ENCODE measurements around the gene MNAT1.
"Not testable (repeated sequence)": the region's sequence is repeated elsewhere in the genome, so short reads cannot be mapped to it uniquely, and the experiment has no call there.

The MNAT1 gene

DNA sequence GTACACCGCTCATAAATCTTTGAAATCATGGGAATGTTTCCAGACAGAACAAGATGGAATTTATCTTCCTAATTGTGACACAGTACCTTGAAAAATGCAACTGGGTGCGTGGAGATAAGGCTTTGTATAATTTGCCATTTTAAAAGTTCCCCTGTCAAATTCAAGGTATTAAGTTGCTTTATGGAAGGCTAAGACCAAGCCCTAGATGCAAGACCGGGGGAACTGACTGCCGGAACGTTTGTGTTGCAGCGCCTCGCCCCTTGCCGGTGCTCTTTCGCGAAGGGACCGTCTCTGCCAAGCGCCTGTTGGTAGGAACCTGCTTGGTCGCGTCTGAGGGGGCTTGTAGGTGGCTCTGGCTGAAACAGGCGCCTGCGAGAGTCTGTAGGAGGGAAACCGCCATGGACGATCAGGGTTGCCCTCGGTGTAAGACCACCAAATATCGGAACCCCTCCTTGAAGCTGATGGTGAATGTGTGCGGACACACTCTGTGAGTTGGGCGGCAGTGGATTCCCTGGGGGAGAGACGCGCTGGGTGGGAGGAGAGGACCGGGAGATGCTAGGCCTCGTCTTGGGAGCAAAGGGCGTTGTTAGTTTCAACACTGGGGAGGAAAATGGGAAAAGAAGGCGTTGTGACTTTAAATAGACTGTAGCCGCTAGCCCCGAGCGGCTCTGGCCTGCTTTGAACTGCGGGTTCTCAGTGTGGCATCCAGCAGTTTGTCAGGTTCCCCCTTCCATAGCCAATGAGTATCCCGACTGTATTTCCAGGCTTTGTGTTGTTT, at the start of gene MNAT1:
MNAT1 (plus strand) TSS at position 297 of the 778 bp plus-strand sequence; CDS start at position 399, 102 bp downstream.
- peak; percentile 18 for DNase-seq

DNA sequence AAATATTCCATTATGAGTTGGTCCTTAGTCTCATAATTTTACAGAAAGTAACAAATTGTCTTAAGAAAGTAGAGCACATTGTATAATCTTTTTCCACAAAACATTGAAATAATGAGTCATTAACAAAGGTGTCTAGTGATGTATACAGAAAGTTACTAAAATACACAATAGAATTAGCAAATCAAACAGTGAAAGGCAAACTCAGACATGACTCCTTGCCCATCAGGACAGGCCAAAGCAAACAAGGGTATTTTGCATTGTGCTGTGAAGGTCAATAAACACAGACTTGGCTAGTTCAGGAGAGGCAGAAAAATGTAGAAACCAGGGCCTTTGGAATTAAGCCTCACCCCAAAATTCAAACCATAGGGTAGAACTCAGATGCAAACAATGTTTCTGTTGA, 47.7 kb upstream of the MNAT1 start:
- no peak for DNase-seq

DNA sequence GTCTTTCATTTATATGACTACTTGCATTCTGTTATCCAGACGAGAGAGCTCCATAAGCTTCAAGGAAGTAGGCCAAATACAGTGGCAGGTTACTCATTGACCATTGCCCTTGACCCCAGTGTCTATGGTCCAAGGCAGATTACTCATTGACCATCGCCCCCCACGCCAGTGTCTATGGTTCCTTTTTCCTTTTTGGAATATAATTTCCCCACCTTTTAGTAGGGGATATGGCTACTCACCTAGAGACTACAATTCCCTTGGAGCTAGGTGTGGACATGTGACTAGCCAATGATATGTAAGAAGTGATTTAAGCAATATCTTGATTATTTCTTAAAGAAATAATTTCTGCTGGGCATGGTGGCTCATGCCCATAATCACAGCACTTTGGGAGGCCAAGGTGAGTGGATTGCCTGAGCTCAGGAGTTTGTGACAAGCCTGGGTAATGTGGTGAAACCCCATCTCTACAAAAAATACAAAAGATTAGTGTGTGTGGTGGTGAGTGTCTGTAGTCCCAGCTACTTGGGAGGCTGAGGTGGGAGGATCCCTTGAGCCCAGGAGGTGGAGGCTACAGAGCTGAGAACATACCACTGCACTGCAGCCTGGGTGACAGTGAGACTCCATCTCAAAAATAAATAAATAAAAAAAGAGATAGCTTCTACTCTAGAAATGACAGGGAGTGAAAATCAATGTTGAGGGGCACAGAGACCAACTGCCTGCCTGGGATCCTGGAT, 43.0 kb upstream of the MNAT1 start:
- no peak for DNase-seq

DNA sequence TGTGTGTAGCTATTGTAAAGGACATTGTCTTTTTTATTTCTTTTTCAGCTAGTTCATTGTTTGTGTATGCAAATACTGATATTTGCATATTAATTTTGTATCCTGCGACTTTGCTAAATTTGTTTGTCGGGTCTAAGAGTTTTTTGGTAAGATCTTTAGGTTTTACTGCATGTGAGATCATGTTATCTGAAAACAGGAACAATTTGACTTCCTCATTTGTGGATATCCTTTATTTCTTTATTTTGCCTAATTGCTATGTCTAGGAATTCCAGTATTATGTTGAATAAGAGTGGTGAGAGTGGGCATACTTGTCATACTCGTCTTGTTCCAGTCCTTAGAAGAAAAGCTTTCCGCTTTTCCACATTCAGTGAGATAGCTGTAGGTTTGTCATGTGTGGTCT, 39.2 kb upstream of the MNAT1 start:
- DNase-seq = no peak

DNA sequence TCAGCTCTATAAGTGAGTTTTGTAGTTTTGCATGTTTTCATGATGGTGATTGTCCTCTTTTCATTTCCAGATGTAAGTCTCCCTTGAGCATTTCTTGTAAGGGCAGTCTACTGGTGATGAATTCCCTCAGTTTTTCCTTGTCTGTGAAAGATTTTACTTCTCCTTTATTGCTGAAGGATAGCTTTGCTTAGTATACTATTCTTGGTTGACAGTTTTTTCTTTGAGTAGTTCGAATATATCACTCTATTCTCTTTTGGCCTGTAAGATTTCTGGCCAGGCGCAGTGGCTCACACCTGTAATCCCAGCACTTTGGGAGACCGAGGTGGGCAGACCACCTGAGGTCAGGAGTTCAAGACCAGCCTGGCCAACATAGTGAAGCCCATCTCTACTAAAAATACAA, 34.0 kb upstream of the MNAT1 start:
- no peak for DNase-seq

DNA sequence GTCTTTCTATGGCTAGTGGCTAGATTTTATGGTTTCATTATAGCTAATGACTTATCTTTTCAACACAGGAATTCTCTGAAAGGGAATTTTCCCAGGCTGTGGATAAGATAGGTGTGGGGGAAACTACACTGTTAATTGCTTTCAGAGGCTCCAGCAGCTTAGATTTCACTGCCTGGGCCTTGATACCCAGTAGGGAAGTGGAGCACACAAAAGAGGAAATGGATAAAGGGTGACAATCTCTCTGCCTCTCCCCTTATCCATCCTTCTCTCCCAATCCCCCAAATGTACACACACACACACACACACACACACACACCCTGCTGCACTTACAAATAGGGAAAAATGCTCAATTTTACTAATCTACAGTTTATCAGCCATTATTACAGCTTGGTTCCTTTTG, 29.5 kb upstream of the MNAT1 start:
- DNase-seq = no peak

DNA sequence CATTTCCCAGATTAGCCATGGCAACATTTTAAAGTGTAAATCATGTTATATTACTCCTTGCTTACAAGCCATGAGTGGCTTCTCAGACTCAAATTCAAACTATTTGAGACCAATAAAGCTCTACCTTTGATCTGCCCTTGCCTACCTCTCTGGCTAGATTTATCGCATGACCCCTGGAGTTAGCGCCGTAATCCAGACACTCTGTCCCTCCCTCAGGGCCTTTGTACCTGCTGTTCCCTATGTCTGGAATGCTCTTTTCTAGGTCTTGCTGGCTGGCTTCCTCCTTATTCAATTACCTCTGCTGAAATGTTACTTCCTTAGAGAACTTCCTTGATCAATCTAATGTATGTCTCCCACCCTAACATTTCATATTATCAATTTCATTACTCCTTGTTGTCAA, 26.7 kb upstream of the MNAT1 start:
- DNase-seq = no peak

DNA sequence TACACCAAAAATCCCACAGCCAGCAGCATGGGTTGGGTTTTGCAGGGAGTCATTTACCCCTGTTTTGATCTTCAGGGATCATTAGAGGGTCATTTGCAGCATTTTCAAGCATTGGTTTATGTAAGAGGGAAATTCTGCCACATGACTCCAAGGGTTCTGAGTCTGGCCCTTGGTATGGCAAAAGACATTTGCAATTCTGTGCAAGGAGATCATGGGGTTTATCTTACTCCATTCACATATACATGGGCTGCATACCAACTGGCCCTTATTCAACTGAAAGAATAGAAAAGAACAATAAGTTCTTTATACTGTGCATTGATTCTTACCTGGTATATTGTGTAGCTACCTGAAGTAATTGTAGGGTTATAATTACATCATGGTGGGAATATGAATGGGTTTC, 24.1 kb upstream of the MNAT1 start:
- no peak for DNase-seq

DNA sequence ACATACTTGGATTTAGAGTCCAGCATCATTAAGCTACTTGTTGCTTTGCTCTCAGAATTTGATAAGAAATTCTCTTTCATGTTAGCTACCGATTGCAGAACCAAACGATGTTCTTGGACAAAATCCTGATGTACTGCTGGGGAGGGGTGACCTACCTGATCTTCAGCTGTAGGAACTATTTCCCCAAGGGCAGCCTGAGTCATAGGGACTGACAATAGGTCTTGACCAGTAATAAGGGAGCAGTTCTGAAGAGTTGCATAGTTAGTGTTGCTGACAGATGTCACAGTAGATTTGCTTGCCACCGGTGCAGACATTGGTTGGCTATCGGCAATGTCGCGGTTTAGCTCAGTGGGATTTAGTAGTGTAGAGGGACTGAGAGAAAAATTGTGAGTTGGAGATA, 21.0 kb upstream of the MNAT1 start:
- no peak for DNase-seq

DNA sequence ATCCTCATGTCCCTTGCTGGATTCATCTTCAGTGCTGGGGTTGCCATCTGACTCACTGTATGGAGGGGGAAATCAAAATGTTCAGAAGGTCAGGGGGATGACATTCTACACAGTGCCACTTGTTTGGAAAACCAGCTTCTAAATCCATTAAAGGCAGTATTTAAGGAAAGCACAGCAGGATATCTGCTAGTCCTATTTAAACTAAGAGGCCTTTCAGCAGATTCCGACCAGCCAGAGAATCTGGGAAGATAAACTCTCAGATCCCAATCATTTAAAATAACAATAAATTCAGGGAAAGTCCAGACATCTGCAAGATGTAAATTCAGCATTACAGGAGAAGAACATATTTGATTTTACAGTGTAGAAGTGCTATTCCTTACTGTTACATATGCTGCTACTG, 14.2 kb upstream of the MNAT1 start:
- DNase-seq = no peak

DNA sequence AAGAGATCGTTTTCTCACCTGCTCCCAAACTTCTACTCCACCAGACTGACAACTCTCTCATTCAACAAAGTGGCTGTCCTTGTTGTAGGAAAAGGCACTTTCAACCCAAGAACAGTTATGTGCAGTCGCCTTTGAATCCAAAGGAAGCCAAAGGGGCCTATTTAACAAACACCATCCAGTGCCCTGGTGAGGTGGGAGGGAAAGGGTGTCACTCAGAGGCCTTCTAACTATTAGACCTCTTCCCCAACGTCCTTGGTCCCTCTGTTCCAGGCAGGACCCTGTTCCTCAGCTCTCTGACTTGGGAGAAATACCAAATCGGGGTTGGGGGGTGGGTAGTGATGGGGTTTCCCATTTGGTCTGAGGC, 13.6 kb upstream of the MNAT1 start:
- no peak for DNase-seq

DNA sequence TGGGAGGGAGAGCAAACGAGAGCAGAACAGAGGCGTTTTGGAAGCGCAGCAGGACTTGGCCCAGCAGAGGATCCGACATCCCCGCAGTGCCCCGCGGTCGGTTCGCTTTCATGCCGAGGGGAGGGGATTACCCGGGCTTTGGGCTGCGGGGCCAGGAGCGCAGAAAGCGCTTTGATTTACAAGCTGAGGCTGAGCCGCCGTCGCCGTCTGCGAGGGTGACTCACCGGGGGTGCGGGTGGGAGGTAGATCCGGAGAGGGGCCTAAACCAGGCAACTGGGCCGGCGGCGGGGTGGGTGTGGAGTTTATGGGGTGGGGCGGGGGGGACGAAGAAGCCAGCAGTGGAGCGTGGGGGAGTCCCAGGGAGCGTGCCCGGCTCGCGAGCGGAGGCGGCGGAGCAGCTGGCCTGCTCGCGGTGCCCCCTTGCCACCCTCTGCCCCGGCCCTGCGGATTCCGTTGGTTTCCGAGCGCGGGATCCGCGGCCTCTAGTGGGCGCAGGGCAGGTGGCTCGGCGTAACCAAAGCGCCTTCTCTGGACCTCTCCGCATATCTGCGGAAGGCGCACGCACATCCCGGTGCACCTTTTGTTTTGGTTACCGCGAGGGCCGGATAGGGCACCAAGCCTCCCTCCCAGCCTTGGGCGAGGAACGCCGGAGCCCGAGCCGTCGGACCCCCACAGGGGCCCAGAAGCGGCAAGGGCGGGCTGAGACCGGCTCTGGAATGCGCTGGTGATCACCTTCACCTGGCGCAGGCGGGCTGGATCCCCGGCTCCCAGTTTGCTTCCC, 13.0 kb upstream of the MNAT1 start:
- no peak for DNase-seq

DNA sequence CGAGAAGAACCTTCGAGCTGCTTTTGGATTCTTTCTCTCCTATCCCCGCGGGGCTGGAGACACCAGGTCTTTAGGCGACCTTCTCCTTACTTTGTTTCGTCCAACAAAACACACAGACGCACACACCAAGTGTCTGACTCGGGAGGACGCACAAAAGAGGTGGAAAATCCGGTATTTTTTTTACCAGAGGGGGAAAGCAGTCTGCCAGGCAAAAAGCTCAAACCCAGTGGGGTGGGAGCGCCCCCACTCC, 12.5 kb upstream of the MNAT1 start:
- DNase-seq = no peak

DNA sequence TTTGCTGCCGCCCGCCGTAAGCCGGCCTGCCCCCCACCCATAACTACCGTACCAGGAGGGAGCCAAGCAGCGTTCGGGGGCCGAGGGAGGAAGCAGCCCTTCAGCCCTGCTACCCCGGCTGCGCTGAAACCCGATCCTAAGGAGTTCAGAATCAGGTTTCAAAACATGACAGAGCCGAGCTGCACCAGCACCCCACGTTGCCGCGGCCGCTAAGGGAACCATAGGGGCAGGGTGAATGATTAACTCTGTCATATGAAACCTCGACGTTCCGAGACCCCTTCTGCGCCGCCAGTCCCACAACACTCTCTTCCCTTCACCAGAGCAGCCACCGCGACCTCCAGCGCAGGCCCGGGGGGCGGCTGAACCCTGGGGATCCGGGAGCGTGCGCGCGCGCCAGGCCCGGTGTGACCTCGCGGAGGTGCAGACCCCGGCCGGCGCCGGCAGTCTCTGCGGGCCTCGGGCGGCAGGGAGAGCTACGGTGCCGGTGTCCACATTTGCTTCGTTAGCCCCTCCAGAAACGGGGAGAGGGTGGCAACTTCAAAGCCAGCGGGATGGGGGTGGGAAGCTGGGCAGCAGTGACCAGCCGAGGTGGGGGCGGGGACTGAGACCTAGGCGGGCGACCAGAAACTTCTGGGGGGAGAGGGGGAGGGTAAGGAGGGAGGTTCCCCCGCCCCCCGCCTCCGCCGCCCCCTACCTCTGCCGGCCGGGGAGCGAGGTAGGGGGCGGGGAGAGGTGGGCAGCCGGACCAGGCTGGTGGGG, 12.0 kb upstream of the MNAT1 start:
- DNase-seq = no peak

DNA sequence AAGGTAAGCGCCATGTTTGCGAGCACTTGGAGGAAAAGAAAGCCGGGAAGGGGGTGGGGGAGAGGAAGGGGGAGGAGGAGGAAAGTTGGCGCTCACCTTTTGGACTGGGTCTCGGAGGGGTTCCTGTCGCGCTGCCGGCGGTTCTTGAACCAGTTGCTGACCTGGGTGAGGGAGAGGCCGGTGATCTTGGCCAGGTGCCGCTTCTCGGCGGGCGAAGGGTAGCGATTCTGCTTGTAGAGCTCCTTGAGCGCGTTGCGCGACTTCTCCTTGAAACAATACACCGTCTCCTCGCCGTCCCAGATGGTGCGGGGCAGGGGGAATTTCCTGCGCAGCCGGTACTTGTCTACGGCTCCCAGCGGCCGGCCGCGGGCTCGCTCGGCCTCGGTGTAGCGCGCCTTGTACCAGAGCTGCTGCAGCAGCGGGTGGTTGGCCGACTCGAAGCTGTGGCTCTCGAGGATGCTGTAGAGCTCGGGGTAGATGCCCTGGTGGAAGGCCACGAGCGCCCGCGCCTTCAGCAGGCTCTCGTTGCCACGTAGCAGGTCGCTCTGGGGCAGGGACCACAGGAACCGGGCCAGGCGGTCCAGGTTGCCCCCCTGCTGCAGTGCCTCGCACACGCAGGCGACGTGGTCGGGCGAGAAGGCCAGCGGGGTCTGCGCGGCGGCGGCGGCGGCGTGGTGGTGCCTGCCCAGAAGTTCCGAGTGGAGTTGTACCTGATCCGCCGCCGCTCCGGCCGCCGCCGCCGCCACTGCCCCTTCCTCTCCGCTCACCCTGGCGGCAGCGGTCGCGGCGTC, 11.2 kb upstream of the MNAT1 start:
- DNase-seq = no peak

DNA sequence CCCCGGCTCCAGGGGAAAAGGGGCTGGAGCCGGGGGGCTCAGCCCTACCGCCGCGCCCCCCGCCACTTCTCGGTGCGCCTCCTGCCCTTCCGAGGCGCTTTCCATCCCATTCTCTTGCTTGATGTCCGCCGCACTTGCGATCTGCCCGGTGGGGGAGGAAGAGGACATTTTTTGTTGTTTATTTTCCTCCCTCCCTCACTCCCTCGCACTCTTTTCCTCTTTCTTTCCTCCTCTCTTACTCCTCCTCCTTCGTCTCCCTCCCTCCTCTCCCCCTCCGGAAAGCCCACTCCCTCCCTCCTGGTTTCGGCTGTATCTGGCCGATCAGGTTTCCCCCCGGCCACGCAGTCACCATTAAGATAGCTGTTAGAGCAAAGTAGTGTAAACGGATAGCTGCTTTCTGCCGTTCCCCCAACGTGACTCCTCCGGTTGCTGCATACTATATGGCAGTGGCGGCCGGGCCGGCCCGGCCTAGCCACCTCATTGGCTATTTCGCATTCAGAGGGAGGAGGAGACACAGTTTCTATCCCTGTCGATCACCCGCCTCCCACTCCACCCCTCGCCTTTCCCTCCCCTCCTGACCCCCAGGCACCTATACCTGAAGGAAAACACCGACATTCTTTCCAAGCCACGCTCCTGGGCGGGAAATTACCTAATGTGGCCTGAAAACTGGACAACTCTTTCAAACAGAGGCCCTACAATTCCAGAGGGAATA, 10.5 kb upstream of the MNAT1 start, which contains the start of gene SIX4:
SIX4 (minus strand) TSS at position 445 of the 712 bp plus-strand sequence; CDS start at position 168, 277 bp downstream.
- DNase-seq = no peak

DNA sequence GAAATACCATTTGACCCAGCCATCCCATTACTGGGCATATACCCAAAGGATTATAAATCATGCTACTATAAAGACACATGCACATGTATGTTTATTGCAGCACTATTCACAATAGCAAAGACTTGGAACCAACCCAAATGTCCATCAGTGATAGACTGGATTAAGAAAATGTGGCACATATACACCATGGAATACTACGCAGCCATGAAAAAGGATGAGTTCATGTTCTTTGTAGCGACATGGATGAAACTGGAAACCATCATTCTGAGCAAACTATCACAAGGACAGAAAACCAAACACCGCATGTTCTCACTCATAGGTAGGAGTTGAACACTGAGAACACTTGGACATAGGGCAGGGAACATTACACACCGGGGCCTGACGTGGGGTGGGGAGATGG, 3.3 kb upstream of the MNAT1 start:
- not testable (repeated sequence) for DNase-seq

DNA sequence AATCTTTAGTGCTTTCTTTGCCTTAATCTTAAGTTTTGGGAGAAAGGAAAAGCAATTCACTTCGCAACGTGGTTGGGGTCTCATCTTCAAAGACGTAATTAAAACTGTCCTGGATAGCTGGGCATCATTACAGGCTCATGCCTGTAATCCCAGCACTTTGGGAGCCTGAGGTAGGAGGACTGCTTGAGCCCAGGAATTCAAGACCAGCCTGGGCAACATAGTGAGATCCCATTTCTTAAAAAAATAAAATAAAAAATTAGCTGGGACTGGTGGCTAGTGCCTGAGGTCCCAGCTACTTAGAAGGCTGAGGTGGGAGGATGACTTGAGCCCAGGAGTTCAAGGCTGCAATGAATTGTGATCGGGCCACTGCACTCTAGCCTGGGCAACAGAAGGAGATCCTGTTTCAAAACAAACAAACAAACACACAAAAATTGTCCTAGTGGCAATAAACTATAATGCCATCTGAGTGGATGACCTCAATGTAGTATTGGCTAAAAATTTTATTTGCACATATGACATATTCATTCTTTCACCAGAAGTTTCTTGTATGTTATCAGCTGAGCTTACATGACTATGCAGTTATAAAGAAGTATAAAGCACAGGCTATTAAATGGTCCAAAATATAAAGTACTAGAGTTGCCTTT, 1.6 kb upstream of the MNAT1 start:
- no peak for DNase-seq

DNA sequence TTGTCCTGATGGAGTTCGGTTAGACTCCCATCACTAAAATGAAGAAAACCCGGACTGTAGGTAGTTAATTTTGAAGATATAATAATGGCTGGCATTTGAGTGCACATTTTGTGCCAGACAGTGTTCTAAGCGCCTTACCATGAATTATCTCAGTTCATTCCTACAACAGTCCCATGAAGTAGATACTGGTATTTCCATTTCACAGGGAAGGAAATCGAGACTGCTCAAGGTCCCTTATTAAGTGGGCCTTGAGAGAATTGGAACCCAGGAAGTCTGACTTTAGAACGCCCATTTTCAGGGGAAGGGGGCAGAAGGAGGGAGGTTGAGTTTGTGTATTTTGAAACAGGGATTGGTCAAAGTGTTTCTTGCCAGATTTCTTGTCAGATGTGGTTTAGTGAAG, 855 bp downstream of the MNAT1 start:
- no peak for DNase-seq

DNA sequence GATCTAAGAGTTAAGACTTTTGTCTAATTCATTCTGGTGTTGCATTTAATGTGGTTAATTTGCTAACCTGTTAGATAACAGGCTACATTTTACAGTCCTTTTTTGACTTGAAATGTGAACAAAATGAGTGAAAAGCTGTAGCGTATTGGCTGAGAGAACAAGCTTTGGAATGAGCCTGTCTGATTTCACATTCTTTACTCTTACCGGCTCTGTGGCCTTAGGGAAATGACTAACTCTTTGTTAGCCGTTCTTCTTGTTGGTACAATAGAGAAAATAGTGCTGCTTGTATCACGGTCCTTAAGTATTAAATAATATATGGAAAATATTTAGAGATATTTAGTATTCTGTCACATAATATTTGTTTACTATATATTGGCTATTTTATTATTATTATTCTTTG, 1.9 kb downstream of the MNAT1 start:
- DNase-seq = no peak

DNA sequence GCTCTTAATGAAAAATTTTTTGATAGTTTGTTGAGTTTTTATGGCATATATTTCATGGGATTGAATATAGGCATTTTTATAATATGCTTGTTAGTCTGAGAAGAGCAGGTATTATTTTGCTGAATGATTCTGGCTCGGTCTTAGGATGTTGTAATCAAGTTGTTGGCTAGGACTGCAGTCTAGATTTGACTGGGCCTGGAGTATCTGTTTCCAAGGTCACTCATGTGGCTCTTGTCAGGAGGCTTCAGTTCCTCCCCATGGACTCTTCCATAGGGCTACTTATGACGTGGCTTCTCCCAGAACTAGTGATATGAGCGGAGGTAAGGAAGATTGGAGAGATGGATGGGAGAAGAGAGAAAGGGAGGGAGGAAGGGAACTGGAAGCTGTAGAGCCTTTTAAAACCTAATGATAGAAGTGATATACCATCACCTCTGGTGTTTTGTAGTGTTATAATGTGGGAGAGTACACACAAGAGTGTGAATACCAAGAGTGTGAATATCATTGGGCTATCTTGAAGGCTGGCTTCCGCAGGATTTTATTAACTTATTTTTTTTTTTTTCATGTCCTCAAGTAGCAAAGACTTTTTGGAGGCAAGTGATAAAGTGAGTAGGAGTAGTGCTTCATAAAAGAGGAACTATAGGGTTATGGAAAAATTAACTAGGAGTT, 4.4 kb downstream of the MNAT1 start:
- DNase-seq = no peak

All from GOT3 (cell line).